Lung (tissue), 12 donors: ENCODE data around the gene LGR6. TPM values are rescaled to one million over a fixed set of nuclear protein-coding genes. Genes with fewer than 3 reads are reported as not detected.

Source experiments
- ATAC-seq: fragments of 200-7000 bp; cut with Tn5 transposase; one replicate; pipeline ENCODE4 v1.9.1; 2020; ENCODE audit warnings: moderate number of reproducible peaks; ENCODE audit not compliant: insufficient read depth, low FRiP score
- DNase-seq, 3 donors: peaks; one replicate each; pipeline ENCODE4 v3.0.0-alpha.2; 2013 to 2017
- H3K27ac ChIP-seq, 2 donors: one replicate each; pipeline ENCODE4 v1.5.1; 2013; ENCODE audit warnings: mild to moderate bottlenecking in 2 of 2, moderate library complexity in 2 of 2, control low read depth in 1 of 2, inconsistent platforms in 1 of 2, low read depth in 1 of 2, low read length in 1 of 2
- H3K27me3 ChIP-seq, 3 donors: one replicate each; pipeline ENCODE4 v1.5.1; 2013; ENCODE audit warnings: low read length in 2 of 3; ENCODE audit not compliant: control insufficient read depth in 3 of 3, insufficient read depth in 3 of 3
- H3K36me3 ChIP-seq, 4 donors: one replicate each; pipeline ENCODE4 v1.5.1; 2013; ENCODE audit warnings: low read length in 4 of 4, mild to moderate bottlenecking in 1 of 4, moderate library complexity in 1 of 4; ENCODE audit not compliant: control insufficient read depth in 4 of 4, insufficient read depth in 4 of 4
- H3K4me1 ChIP-seq, 5 donors: one replicate each; pipeline ENCODE4 v1.5.1; 2013; ENCODE audit warnings: low read length in 5 of 5, mild to moderate bottlenecking in 2 of 5, moderate library complexity in 1 of 5; ENCODE audit not compliant: control insufficient read depth in 5 of 5, insufficient read depth in 5 of 5
- H3K4me3 ChIP-seq: one replicate; pipeline ENCODE4 v1.5.1; 2013; ENCODE audit warnings: mild to moderate bottlenecking, control low read depth, moderate library complexity
- H3K9ac ChIP-seq, 2 donors: one replicate each; pipeline ENCODE4 v1.5.1; 2013; ENCODE audit warnings: low read length in 2 of 2, control low read depth in 1 of 2; ENCODE audit not compliant: insufficient read depth in 1 of 2
- H3K9me3 ChIP-seq, 4 donors: one replicate each; pipeline ENCODE4 v1.5.1; 2013; ENCODE audit warnings: low read length in 3 of 4, mild to moderate bottlenecking in 1 of 4, moderate library complexity in 1 of 4; ENCODE audit not compliant: control insufficient read depth in 4 of 4, insufficient read depth in 3 of 4
- CTCF ChIP-seq: IDR thresholded peaks from 2 replicates; pipeline ENCODE4 v1.5.1; 2012; ENCODE audit warnings: mild to moderate bottlenecking; ENCODE audit errors: control extremely low read depth, extremely low read depth
- WGBS, 2 donors: extraction: QIAGEN DNeasy Blood & Tissue Kit; methylation state at CpG; one replicate each; pipeline ENCODE4 v1.1.7; 2013; 5-methylcytosine and 5-hydroxymethylcytosine counted together
- polyA plus RNA-seq, 2 donors: library from polyadenylated mRNA; stranded (reverse); fragments of 200-250 nt; gene quantifications; one replicate each; pipeline ENCODE4 v1.2.1, GENCODE V29; 2013
- total RNA-seq, 2 donors: library from RNA; depleted of rRNA in 1 of 2; stranded (reverse); fragments of >200 nt in 1 of 2; gene quantifications; one replicate each; pipeline ENCODE4 v1.2.1, GENCODE V29; 2014 to 2021
- donor health status: control.
- donor health status: control.
- donor health status: Bipolar disorder and iron deficiency.
- donor health status: healthy.
- donor health status: DM: yes; HTN: yes; CAD: no.

The LGR6 gene
- total and polyA plus RNA-seq, 4 donors, result 0.57 to 4.1 (median 1.3) TPM

DNA sequence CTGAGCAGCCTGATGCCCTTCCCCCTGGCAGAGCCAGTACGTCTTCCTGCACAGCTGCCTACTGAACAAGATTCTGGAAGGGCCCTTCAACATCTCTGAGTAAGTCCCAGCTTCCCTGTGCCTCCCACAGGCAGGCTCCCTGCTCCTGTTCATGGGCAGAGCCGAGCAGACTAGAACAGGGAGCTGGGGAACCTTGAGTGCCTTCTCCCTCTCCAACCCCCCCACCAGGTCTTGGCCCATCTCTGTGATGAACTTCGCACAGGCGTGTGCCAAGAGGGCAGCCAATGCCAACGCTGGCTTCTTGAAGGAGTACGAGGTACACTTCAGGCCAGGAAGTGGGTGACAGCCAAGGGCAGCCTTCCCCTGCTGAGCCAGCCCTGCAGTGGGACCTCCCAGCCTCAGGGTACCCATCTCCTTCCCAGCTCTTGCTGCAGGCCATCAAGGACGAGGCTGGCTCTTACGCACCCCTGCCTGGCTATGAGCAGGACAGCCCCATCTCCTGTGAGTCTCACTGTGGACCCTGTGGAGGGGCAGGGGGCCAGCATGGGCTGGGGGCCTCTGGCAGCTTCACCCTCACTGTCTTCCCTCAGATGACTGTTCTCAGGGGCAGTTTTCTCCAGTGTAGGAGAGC lies 6.4 kb upstream of the LGR6 start:
- DNase-seq, result no peak
- Histone ChIP-seq H3K4me1 (peaks cover 0 to 5% (median 0%) of the 10 kb centered on the region in 5 donors), H3K9me3 (peaks cover 0 to 1% (median 0%) of the 10 kb centered on the region in 4 donors), H3K36me3 (no peaks in the 10 kb centered on the region), H3K9ac (no peak overlapping the region), H3K4me3 (no peak overlapping the region), H3K27me3 (no peaks in the 10 kb centered on the region), H3K27ac (no peak overlapping the region)
- peak; percentile 49 for ATAC-seq
- TF ChIP-seq CTCF, result no peak
- 62 to 71% methylated on average over 7 to 8 of the region's 8 CpGs for WGBS, 2 donors

GRCh38 chr1:202187697-202188407 lies 5.7 kb upstream of the LGR6 start:
- TF ChIP-seq CTCF, result no peak
- DNase-seq, result no peak
- H3K9ac ChIP-seq, result no peak overlapping the region
- WGBS, 2 donors, result 81% methylated on average over 8 of the region's 8 CpGs
- H3K4me1 ChIP-seq, result peaks cover 0 to 5% (median 0%) of the 10 kb centered on the region in 5 donors
- no peak overlapping the region for H3K27ac ChIP-seq
- peaks cover 0 to 1% (median 0%) of the 10 kb centered on the region in 4 donors for H3K9me3 ChIP-seq
- peaks cover 0 to 2% (median under 1%) of the 10 kb centered on the region in 3 donors for H3K27me3 ChIP-seq
- no peak overlapping the region for H3K4me3 ChIP-seq
- H3K36me3 ChIP-seq, result no peaks in the 10 kb centered on the region
- ATAC-seq, result no peak

DNA sequence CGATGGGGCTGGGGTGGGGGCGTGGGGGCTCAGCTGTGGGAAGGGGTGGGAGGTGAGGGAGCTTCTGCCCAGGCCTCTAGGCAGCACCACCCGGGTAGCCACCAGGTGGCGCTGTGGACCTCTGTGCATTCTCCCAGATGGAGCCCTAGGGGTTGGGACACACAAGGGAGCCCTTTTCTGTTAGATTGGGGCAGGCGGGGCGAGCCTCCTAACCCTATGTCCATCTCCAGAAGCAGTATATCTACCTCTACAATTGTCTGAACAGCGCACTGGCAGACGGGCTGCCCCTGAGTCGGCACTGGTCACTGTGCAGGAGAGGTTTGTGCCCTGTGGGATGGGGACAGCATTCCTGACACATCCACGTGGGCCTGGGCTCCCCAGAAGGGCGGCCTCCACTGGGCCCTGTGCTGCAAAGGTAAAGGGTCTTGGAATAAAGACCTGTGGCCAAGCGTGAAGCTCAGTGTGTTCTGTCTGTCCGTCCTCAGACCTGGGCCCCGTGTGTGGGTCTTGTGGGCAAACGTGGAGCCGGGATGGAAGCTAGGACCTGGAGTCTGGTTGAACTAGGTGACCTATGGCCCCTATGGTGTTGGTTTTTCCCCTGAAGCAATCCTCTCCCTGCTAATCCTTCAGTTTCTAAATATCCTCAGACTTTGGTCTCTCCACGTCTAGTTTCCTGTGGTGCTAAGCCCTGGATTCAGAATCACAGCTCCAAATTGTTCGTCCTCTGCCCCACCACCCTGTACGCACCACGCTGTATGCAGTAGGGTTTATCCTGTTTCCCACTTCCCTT lies 4.4 kb upstream of the LGR6 start:
- Histone ChIP-seq H3K36me3 (no peaks in the 10 kb centered on the region), H3K9me3 (no peaks in the 10 kb centered on the region), H3K9ac (no peak overlapping the region), H3K4me3 (no peak overlapping the region), H3K27ac (no peak overlapping the region), H3K4me1 (peaks cover 0 to 6% (median 2%) of the 10 kb centered on the region in 5 donors), H3K27me3 (peaks cover 0 to 11% (median 9%) of the 10 kb centered on the region in 3 donors)
- DNase-seq (peak; percentile 65 to 77 (median 69)), ATAC-seq (no peak)
- TF ChIP-seq CTCF, result peak; percentile 24
- 57 to 63% methylated on average over 19 to 20 of the region's 20 CpGs for WGBS, 2 donors
